MM.1S (cell line): ENCODE results near the gene DPCD.

Experiments
- EZH2 ChIP-seq: fragments of 300-600 bp; sonication (generic); optimal IDR thresholded peaks from 2 replicates; pipeline ENCODE3; 2017; ENCODE audit warnings: low read depth, mild to moderate bottlenecking, antibody characterized with exemption, low read length, mixed read lengths
- EZH2phosphoT487 ChIP-seq: fragments of 300-600 bp; sonication (generic); IDR thresholded peaks from 2 replicates; pipeline ENCODE4 v1.6.1; 2018; ENCODE audit warnings: antibody characterized with exemption, low read length
- TF ChIP-seq, protein P1 (sequence below): fragments of 300-600 bp; sonication (generic); IDR thresholded peaks from 2 replicates; pipeline ENCODE4 v1.5.1; 2016; ENCODE audit warnings: antibody characterized with exemption, low read length, mixed read lengths

DNA sequence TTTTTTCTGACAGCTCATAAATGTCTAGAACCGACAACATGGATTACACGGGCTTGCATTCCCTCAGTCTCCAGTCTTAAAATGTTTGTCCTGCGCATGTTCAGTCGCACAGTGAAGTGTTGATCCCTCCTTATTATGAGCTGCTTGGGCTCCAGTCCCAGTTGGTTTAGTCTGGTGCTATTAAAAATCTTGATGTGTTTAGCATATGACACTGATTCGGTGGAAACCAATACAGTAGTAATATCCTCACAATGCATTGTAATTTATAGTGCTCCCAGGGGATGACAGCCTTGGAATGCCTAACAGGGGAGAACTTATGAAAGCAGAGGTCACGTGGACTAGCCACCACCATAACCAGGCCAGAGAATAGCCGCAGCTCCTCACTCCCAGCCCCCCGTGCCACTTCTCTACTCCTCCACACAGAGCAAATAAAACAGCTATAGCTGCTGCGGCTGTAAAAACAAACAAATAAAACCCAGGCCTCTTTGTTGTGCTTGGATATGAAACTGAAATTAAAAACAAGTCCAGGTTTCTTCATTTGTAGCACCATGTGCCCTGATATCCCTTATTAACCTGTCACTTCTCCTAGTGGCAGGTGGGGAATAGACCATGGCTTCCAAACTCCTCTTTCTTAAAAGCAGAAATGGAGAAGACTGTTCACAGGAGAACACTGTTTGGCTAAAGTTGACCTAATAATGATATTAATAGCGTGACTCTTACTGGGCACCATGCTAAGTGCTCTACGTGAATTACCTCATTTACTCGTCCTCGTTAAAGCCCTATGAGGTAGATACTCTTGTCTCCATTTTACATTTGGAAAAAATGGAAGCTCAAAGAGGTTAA lies 7.7 kb downstream of the DPCD start:
- TF ChIP-seq, protein P1, sequence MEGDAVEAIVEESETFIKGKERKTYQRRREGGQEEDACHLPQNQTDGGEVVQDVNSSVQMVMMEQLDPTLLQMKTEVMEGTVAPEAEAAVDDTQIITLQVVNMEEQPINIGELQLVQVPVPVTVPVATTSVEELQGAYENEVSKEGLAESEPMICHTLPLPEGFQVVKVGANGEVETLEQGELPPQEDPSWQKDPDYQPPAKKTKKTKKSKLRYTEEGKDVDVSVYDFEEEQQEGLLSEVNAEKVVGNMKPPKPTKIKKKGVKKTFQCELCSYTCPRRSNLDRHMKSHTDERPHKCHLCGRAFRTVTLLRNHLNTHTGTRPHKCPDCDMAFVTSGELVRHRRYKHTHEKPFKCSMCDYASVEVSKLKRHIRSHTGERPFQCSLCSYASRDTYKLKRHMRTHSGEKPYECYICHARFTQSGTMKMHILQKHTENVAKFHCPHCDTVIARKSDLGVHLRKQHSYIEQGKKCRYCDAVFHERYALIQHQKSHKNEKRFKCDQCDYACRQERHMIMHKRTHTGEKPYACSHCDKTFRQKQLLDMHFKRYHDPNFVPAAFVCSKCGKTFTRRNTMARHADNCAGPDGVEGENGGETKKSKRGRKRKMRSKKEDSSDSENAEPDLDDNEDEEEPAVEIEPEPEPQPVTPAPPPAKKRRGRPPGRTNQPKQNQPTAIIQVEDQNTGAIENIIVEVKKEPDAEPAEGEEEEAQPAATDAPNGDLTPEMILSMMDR, result no peak
- TF ChIP-seq EZH2, result no peak
- no peak for TF ChIP-seq EZH2phosphoT487
